ENCODE data around the gene MAP3K9. TPM values are rescaled to one million over a fixed set of nuclear protein-coding genes. Genes with fewer than 3 reads are reported as not detected.
A peak's percentile ranks its signal among the peaks of the same experiment; 100 is the strongest.

Gene MAP3K9
- total RNA-seq, 2 donors from 2014 or later = 6.2 to 7.5 TPM

- H3K36me3 Mint-ChIP-seq (ENCODE audit: insufficient read depth in 2 of 2) = no peaks in the 10 kb centered on the region
- no peak for DNase-seq
- no peak overlapping the region for H3K27ac Mint-ChIP-seq
Measured at GRCh38 chr14:70791971-70792370, 17.3 kb downstream of the MAP3K9 start.

GRCh38 chr14:70789961-70790360 is 19.4 kb downstream of the MAP3K9 start:
- H3K27me3 Mint-ChIP-seq (ENCODE audit: low read depth) = no peaks in the 10 kb centered on the region
- ATAC-seq (replicated peaks in 1 of 2) (no peak), DNase-seq (no peak)
- H3K4me3 Mint-ChIP-seq = no peak overlapping the region
- H3K36me3 Mint-ChIP-seq (ENCODE audit: insufficient read depth in 2 of 2) = no peaks in the 10 kb centered on the region
- H3K27ac Mint-ChIP-seq = no peak overlapping the region
- no peaks in the 10 kb centered on the region for H3K4me1 Mint-ChIP-seq (ENCODE audit: low read depth)
- H3K9me3 Mint-ChIP-seq = no peaks in the 10 kb centered on the region

More at GRCh38 chr14:70791971-70792370, 17.3 kb downstream of the MAP3K9 start:
- Mint-ChIP-seq H3K27me3 (ENCODE audit: low read depth) (no peaks in the 10 kb centered on the region), H3K9me3 (no peaks in the 10 kb centered on the region), H3K4me3 (no peak overlapping the region), H3K4me1 (ENCODE audit: low read depth) (no peaks in the 10 kb centered on the region)
- no peak for ATAC-seq (replicated peaks in 1 of 2)

- no peaks in the 10 kb centered on the region for H3K27me3 Mint-ChIP-seq (ENCODE audit: low read depth)
Measured at GRCh38 chr14:70789361-70789760, 20.0 kb downstream of the MAP3K9 start.

DNA sequence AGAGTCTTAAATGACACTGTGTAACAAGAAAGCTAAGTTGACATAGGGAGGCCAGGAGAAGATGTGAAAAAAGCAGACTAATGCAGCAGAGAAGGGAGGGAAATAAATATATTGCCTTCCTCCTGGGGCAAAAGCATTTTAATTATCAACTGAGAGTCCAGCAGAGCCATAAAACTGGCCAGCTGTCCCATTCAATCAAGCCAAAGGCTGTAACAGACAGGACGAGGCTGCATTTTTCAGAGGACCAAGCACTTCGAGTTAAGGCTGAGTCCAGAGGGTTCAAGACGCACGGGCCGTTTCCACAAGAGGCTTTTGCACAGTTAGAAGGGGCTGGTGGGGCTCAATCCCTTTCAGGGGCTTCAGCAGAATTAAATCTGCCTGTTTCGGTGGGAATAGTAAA is 20.4 kb downstream of the MAP3K9 start:
- Mint-ChIP-seq H3K9me3 (no peaks in the 10 kb centered on the region), H3K27me3 (ENCODE audit: low read depth) (no peaks in the 10 kb centered on the region), H3K4me1 (ENCODE audit: low read depth) (no peaks in the 10 kb centered on the region), H3K4me3 (no peak overlapping the region), H3K36me3 (ENCODE audit: insufficient read depth in 2 of 2) (no peaks in the 10 kb centered on the region), H3K27ac (no peak overlapping the region)
- no peak for DNase-seq
- ATAC-seq (replicated peaks in 1 of 2) = no peak

More at GRCh38 chr14:70789361-70789760, 20.0 kb downstream of the MAP3K9 start:
- Mint-ChIP-seq H3K4me1 (ENCODE audit: low read depth) (no peaks in the 10 kb centered on the region), H3K36me3 (ENCODE audit: insufficient read depth in 2 of 2) (no peaks in the 10 kb centered on the region), H3K27ac (no peak overlapping the region), H3K4me3 (no peak overlapping the region), H3K9me3 (no peaks in the 10 kb centered on the region)
- ATAC-seq (replicated peaks in 1 of 2) = no peak
- DNase-seq = no peak

- no peak overlapping the region for H3K27ac Mint-ChIP-seq
- H3K27me3 Mint-ChIP-seq (ENCODE audit: low read depth) = no peaks in the 10 kb centered on the region
- no peaks in the 10 kb centered on the region for H3K36me3 Mint-ChIP-seq (ENCODE audit: insufficient read depth in 2 of 2)
- no peaks in the 10 kb centered on the region for H3K9me3 Mint-ChIP-seq
- DNase-seq = no peak
- ATAC-seq (replicated peaks in 1 of 2) = no peak
- H3K4me1 Mint-ChIP-seq (ENCODE audit: low read depth) = peaks cover 9% of the 10 kb centered on the region
- H3K4me3 Mint-ChIP-seq = no peak overlapping the region
Measured at GRCh38 chr14:70785556-70785955, 23.8 kb downstream of the MAP3K9 start.

DNA sequence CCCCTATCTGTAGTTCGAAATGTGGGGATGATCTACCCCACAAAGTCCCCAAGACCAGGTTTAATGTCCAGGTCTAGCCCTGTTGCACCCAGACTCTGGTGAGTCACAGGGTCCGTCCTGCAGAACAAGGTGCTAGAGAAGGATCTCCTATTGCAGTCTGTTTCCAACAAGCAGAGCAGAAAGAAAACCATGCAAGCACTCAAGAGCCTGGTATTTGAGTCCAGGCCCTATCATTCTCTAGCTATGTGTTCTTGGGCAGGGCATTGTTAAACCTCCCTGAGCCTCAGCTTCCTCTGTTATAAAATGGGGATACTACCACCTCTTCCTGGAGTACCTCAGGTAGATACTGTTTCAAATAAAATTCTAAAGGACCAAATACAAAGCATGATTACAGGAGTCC is 24.4 kb downstream of the MAP3K9 start:
- H3K9me3 Mint-ChIP-seq = no peaks in the 10 kb centered on the region
- H3K4me3 Mint-ChIP-seq = no peak overlapping the region
- no peaks in the 10 kb centered on the region for H3K36me3 Mint-ChIP-seq (ENCODE audit: insufficient read depth in 2 of 2)
- ATAC-seq (replicated peaks in 1 of 2) = no peak
- DNase-seq = no peak
- no peaks in the 10 kb centered on the region for H3K27me3 Mint-ChIP-seq (ENCODE audit: low read depth)
- H3K4me1 Mint-ChIP-seq (ENCODE audit: low read depth) = peaks cover 9% of the 10 kb centered on the region
- no peak overlapping the region for H3K27ac Mint-ChIP-seq

DNA sequence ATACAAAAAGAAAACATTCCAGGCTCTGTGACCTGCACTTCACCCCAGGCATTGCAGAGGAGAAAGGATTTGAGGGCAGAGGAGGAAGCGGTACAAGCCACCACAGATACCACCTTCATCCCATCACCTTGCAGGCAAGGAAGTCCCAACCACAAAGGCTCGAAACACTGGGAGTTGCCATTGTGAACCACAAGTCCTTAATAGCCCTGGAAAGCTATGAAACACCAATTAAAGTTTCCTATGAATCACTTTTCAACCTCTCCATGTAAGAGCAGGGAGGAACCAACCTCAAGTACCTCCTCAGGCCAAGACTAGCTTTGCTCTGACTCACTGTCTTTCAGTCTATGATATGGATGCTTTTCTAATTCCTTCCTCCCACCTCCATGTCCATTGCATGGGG is 27.0 kb downstream of the MAP3K9 start:
- no peak overlapping the region for H3K27ac Mint-ChIP-seq
- H3K4me1 Mint-ChIP-seq (ENCODE audit: low read depth) = peaks cover 9% of the 10 kb centered on the region
- ATAC-seq (replicated peaks in 1 of 2) = peak in 1 of 2 donors; percentile 41
- no peak overlapping the region for H3K4me3 Mint-ChIP-seq
- no peak for DNase-seq
- H3K9me3 Mint-ChIP-seq = no peaks in the 10 kb centered on the region
- no peaks in the 10 kb centered on the region for H3K27me3 Mint-ChIP-seq (ENCODE audit: low read depth)
- H3K36me3 Mint-ChIP-seq (ENCODE audit: insufficient read depth in 2 of 2) = no peaks in the 10 kb centered on the region

GRCh38 chr14:70780396-70781075 is 28.8 kb downstream of the MAP3K9 start:
- ATAC-seq (replicated peaks in 1 of 2) = no peak
- Mint-ChIP-seq H3K4me3 (no peak overlapping the region), H3K27ac (no peak overlapping the region), H3K27me3 (ENCODE audit: low read depth) (no peaks in the 10 kb centered on the region), H3K9me3 (no peaks in the 10 kb centered on the region), H3K4me1 (ENCODE audit: low read depth) (peaks cover 9% of the 10 kb centered on the region), H3K36me3 (ENCODE audit: insufficient read depth in 2 of 2) (no peaks in the 10 kb centered on the region)
- no peak for DNase-seq

GRCh38 chr14:70779667-70780066 is 29.6 kb downstream of the MAP3K9 start:
- Mint-ChIP-seq H3K9me3 (no peaks in the 10 kb centered on the region), H3K4me1 (ENCODE audit: low read depth) (peaks cover 9% of the 10 kb centered on the region), H3K27ac (no peak overlapping the region), H3K27me3 (ENCODE audit: low read depth) (no peaks in the 10 kb centered on the region), H3K4me3 (no peak overlapping the region), H3K36me3 (ENCODE audit: insufficient read depth in 2 of 2) (no peaks in the 10 kb centered on the region)
- ATAC-seq (replicated peaks in 1 of 2) (no peak), DNase-seq (no peak)

DNA sequence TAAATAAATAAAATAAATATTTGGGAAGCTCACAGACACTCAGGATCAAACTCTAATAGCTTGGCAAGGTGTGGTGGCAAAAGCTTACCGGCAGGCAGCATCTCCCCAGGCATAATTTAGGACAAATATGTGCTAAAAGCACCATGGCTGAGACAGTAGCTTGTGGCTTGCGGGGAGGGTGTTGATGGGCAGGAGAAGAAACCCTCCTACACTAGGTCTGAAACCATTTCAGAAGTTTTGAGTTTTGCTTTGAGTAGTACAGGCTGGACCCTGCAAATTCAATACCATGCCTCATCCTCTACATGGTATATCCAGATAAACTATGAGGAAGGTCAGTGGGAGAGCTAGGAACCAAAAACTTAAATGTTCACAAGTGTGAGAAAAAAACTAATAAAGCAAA is 33.1 kb downstream of the MAP3K9 start:
- DNase-seq (no peak), ATAC-seq (replicated peaks in 1 of 2) (no peak)
- Mint-ChIP-seq H3K4me3 (no peak overlapping the region), H3K4me1 (ENCODE audit: low read depth) (no peaks in the 10 kb centered on the region), H3K27me3 (ENCODE audit: low read depth) (no peaks in the 10 kb centered on the region), H3K9me3 (no peaks in the 10 kb centered on the region), H3K36me3 (ENCODE audit: insufficient read depth in 2 of 2) (no peaks in the 10 kb centered on the region), H3K27ac (no peak overlapping the region)

DNA sequence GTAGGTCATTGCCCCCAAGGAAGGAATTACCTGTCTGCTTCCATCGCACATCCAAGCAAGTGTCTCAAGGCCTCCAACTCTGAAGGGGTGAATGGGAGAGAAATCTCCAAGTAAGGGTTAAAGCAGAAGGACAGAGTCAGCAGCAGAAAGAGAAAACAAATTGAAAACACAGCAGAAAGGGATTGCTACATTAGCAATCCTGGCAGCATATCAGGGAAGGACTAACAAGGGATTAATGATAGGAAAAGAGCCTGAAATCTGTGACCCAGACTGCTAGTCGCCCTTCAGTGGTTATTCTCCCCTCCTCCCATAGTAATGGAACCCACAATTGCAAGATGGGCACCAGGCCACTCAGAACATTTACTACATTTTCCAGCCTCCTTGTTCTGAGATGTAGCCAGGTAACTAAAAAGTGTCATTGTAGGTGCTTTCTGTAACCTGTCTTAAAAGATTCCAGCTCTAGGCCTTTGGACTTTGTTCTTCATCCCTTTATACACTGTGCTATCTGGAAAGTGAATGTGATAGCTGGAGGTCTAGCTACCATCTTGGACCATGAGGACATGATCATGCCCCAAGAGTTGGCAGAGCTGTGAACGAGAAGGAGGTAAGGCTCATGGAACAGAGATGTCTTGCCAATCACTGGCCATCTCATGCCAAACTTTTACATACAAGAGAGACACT is 36.0 kb downstream of the MAP3K9 start:
- no peak for DNase-seq
- no peak overlapping the region for H3K27ac Mint-ChIP-seq
- ATAC-seq (replicated peaks in 1 of 2) = no peak
- H3K27me3 Mint-ChIP-seq (ENCODE audit: low read depth) = no peaks in the 10 kb centered on the region
- H3K36me3 Mint-ChIP-seq (ENCODE audit: insufficient read depth in 2 of 2) = no peaks in the 10 kb centered on the region
- no peaks in the 10 kb centered on the region for H3K9me3 Mint-ChIP-seq
- H3K4me1 Mint-ChIP-seq (ENCODE audit: low read depth) = no peaks in the 10 kb centered on the region
- no peak overlapping the region for H3K4me3 Mint-ChIP-seq

GRCh38 chr14:70771781-70772212 is 37.5 kb downstream of the MAP3K9 start:
- Mint-ChIP-seq H3K27me3 (ENCODE audit: low read depth) (no peaks in the 10 kb centered on the region), H3K4me3 (no peak overlapping the region), H3K9me3 (no peaks in the 10 kb centered on the region), H3K27ac (no peak overlapping the region), H3K36me3 (ENCODE audit: insufficient read depth in 2 of 2) (no peaks in the 10 kb centered on the region), H3K4me1 (ENCODE audit: low read depth) (no peaks in the 10 kb centered on the region)
- no peak for DNase-seq
- ATAC-seq (replicated peaks in 1 of 2) = no peak

DNA sequence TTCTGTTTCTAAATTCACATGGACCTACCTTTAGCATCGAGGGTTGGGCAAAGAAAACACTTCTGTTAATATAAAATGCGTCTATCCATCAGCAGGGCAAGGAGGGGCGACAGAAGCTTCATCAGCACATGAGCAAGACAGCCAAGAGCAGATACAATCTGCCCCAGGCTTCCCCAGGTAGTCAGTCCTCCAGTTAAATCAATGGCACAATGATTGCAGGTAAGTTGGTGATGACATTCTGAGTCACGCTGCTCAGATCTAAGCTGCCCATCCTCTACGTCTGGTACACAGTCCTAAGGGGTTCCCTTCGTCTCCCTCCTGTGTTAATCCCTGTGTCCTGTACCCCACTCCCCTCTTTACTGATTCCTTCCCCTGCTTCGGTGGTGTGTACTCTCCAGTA is 38.8 kb downstream of the MAP3K9 start:
- ATAC-seq (replicated peaks in 1 of 2) (no peak), DNase-seq (no peak)
- Mint-ChIP-seq H3K4me3 (no peak overlapping the region), H3K4me1 (ENCODE audit: low read depth) (no peaks in the 10 kb centered on the region), H3K27me3 (ENCODE audit: low read depth) (no peaks in the 10 kb centered on the region), H3K27ac (no peak overlapping the region), H3K36me3 (ENCODE audit: insufficient read depth in 2 of 2) (no peaks in the 10 kb centered on the region), H3K9me3 (no peaks in the 10 kb centered on the region)

DNA sequence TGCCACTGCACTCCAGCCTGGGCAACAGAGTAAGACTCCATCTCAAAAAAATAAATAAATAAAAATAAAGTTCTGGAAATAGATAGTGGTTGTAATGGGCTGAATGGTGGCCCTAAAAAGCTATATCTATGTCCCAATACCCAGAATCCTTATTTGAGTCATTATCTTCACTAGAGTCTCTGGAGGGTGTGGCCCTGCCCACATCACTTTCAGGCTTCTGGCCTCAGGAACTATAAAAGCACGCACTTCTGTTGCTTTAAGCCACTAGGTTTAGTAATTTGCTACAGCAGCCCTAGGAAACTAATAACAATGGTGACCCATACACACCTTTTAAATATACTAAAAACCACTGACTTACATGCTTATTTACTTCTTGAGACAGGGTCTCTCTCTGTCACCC is 49.9 kb downstream of the MAP3K9 start:
- Mint-ChIP-seq H3K9me3 (peaks cover 0 to 2% of the 10 kb centered on the region in 2 donors), H3K4me1 (ENCODE audit: low read depth) (no peaks in the 10 kb centered on the region), H3K27me3 (ENCODE audit: low read depth) (no peaks in the 10 kb centered on the region), H3K27ac (no peak overlapping the region), H3K4me3 (no peak overlapping the region), H3K36me3 (ENCODE audit: insufficient read depth in 2 of 2) (peaks cover 2% of the 10 kb centered on the region in 2 donors)
- DNase-seq (no peak), ATAC-seq (replicated peaks in 1 of 2) (no peak)

Data from activated T-cell treated with anti-CD3 and anti-CD28 coated beads, Interleukin-2, amount 50 U/mL, for 72 hours (primary cell).